GM18868 (cell line): ENCODE results near the gene ACP1.

Source experiments
- ATAC-seq: cut with Tn5 transposase; IDR thresholded peaks from one replicate; pipeline ENCODE4 v1.9.1; 2021; ENCODE audit warnings: mild to moderate bottlenecking, moderate library complexity; ENCODE audit not compliant: unreplicated experiment

ACP1 gene

GRCh38 chr2:279956-280649 lies 15.4 kb downstream of the ACP1 start:
- no peak for ATAC-seq

- ATAC-seq = no peak
Measured at GRCh38 chr2:280650-281110, 15.9 kb downstream of the ACP1 start.

DNA sequence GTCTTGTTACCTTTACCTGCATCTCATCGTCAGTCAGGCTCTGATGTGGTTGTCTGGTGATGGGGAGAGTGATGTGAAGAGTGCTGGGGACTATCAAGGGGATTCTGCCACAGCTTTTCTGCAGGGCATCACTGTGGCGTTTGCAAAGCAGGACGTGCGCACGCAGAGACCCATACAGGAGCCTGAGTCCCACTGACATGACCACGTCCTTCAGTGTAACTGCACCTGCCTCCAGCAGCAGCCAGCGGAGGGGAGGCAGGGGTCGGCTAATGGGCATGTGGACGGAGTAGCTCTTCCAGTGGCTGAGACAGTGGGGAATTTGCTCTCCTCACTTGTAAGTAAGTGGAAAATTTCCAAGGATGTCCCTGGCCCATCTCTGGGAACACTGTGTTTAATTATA lies 16.6 kb downstream of the ACP1 start:
- ATAC-seq = no peak

GRCh38 chr2:282371-283263 lies 17.9 kb downstream of the ACP1 start:
- ATAC-seq = no peak

DNA sequence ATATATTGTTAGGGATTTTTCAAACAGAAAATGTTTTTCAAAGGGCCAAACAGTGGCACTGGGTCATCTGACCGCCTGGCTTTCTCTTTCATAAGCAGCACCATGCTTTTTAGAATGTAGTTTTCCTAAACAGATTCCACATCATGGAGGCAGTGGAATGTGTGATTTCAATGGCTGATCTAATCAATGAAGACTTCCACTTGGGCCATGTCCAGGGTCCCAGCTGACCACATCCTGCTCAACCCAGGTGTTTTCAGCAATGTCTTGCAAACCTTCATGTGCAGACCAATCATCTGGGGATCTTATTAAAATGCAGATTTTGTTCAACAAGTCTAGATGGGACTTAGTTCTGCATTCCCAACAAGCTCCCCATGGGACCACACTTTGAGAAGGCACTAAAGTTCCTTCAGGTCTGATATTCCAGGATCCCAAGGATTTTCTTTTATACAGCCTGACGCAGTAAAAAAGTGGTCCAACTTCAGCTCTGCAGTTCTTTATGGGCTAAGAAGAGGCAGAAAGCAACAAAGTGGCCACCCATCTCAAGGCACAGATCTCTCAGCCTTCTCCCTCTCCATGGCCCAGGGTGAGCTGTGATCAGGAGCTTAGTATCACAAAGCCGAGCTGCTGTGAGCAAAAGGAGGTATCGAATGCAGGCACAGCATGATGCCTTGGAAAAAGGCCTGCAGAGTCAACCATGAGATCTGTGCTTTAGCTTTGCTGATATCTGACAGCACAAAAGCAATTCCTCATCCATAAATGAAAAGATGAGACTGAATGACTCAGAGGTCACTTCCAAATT lies 19.4 kb downstream of the ACP1 start:
- no peak for ATAC-seq

- no peak for ATAC-seq
Measured at GRCh38 chr2:284896-285492, 20.2 kb downstream of the ACP1 start.

GRCh38 chr2:285531-285930 lies 20.8 kb downstream of the ACP1 start:
- no peak for ATAC-seq

- ATAC-seq = no peak
Measured at GRCh38 chr2:286035-286434, 21.3 kb downstream of the ACP1 start.

GRCh38 chr2:286774-287392 lies 22.1 kb downstream of the ACP1 start:
- no peak for ATAC-seq

- peak; percentile 56 for ATAC-seq
Measured at GRCh38 chr2:287471-287885, 22.7 kb downstream of the ACP1 start.

DNA sequence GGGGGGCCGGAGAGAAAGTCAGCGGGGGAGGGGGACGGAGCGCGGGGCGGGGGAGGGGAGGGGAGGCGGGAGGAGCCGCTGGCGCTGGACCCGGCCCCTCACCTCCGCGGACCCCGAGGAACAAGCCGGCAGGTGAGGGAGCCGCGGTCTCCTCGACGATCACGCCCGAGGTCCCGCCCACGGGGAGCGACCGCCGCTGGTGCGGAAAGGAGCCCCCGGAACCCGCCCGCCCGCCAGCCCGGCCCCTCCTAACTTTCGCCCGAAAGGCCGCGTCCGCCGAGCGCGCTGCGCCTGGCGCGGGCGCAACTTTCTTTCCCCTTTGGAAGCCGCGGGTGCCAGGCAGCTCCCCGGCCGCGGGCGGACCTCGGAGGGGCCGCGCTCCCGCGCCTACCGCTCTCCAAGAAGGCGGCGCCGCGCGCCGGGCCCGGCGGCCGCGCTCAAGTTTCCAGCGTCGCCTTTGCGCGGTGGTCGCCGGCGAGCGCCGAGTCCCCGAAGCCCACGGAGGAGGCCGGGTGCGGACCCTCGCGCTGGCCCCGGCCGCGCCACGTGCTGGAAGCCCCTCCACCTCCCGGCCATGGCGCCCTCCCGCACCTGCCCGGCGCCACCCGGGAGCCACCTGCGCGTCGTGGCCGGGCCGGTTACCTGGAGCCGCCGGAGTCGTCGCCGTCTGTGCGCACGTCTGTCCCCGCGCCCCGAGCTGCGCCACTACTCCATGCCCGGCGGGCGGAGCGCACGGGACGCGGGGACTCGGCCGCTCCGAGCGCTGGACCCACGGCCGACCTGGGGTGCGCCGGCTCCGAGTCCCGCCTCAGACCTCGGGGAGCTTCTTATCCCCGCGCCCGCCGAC lies 23.4 kb downstream of the ACP1 start, which contains the start of gene ALKAL2:
Gene ALKAL2, minus strand, starts transcription at position 181 of the 847 bp plus-strand sequence. CDS start 256 bp downstream, outside the sequence.
- ATAC-seq = no peak

GRCh38 chr2:288758-289361 lies 24.1 kb downstream of the ACP1 start:
- no peak for ATAC-seq

GRCh38 chr2:289362-290089 lies 24.8 kb downstream of the ACP1 start:
- ATAC-seq = no peak

GRCh38 chr2:290090-290722 lies 25.5 kb downstream of the ACP1 start:
- ATAC-seq = no peak

GRCh38 chr2:295090-295489 lies 30.3 kb downstream of the ACP1 start:
- ATAC-seq = no peak

DNA sequence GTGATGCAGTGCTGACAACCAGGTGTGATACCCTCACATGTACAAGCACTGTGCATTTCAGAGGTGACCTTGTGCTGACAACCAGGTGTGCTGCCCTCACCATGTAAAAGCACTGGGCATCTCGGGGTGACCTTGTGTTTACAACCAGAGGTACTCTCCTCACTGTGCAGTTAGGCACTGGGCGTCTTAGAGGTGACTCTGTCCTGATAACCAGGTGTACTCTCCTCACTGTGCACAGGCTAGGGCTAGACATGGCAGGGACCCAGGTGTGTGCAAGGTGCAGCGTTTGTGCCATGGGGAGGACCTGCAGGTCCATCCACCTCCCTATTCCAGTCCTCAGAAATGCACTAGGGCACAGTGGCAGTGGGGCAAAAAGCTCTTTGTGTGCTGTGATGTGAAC lies 31.6 kb downstream of the ACP1 start:
- ATAC-seq = no peak

DNA sequence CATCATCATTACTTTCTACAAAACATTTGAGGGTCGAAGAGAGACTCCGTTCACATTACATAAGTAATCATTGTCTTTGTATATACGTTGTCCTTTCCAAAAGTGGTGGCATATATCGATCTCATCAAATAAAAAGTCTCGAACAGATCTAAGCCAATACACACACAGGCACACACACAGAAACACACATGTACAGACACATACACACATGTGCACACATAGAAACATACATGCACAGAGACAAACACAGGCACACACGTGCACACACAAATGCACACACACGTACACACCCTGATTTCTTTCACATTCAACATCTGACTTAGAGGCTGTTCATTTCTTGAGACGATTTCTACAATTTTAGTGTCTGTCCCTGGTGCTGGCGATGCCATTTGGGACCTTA lies 40.6 kb downstream of the ACP1 start:
- no peak for ATAC-seq
